ENCODE measurements around the gene ZNF35.
"Not testable (repeated sequence)": the region's sequence is repeated elsewhere in the genome, so short reads cannot be mapped to it uniquely, and the experiment has no call there.

The ZNF35 gene

GRCh38 chr3:44648564-44649229 is at the start of gene ZNF35:
ZNF35 (plus strand) TSS chr3:44648732; CDS start chr3:44651068, 2,336 bp downstream.
- peak; percentile 10 for DNase-seq

DNA sequence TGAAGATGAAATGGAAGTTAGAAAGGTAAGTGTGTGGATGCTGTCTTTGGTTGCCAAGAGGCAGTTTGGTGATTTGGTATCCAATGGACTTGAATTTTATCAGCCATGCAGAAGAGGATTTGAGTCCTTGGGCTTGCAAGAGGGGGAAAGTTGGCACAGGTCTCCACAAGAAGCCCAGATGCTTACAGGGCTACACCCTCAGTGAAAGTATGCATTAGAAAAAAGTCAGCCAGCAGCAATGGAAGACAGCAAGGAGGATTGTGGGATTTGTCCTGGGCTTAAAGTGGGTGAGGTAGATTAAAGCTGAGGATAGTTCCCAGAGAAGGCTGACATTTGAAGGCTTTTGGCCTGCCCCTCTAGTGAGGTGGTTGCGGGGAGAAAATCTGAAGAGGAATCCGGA is 46.8 kb upstream of the ZNF35 start:
- no peak for DNase-seq

DNA sequence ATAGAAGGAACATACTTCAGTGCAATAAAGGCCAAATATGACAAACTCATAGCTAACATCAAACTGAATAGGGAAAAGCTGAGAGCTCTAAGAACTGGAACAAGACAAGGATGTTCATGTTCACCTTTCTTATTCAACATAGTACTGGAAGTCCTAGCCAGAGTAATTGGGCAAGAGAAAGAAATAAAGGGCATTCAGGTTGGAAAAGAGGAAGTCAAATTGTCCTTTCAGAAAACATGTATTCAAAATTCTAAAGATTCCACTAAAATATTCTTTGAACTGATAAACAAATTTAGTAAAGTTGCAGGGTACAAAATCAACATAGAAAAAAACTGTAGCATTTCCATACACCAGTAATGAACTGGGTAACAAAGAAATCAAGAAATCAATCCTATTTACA is 35.9 kb upstream of the ZNF35 start:
- no peak for DNase-seq

DNA sequence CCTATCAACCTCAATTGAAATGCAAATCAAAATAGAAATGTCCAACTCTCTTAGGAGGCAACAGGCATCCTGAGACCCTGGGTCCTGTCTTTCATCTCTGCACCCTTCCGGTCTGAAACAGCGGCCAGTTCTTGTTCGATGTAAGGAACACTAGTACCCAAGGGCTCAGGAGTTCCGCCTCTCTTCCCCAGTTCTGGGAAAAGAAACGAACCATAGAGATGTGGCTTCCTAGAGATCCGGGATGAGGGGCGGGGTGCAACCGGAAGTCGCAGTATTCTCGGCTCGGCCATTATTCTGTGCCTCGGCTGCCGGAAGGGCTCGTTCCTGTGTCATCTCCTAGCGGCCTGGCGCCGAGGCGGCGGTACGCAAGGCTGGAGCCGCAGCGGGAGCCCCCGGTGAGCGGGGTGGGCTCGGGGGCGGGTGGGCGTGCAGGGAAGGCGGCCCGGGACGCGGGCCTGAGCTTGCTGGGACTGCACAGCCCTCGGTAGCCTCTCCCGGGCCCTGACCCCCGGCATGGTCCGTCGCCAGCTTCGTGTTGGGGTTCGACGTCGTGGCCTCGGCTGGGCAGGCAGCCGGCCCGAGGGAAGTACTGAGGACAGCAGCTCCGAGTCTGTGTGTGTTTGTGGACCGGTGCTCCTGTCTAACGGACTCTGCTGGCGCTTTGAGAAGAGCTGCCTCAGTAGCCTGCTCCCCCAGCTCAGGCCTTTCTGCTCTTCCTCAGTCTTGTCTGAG is 23.6 kb upstream of the ZNF35 start, which contains the start of gene ZNF197:
Gene ZNF197 (plus strand): TSS at position 288 of the 732 bp plus-strand sequence. CDS start 4,119 bp downstream, outside the sequence.
- DNase-seq: peak; percentile 60

DNA sequence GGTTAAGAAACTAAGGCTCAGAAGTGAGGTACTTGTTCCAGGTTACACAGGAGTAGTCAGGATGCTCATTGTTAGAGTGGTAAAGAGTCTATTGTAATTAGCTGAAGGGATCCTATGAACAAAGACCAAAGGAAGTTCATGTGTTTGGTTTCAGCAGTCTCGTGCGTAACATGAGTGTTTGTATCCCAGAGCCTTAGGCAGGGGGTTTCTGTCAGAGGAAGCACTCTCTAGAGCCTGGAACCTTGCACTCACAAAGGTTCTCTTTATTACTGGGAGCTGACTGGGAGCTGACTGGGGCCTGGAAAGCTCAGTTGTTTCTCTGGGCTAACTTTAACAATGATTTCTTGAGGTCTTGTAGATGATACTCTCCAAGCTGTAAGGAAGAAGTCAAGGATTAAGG is 19.8 kb upstream of the ZNF35 start:
- no peak for DNase-seq

DNA sequence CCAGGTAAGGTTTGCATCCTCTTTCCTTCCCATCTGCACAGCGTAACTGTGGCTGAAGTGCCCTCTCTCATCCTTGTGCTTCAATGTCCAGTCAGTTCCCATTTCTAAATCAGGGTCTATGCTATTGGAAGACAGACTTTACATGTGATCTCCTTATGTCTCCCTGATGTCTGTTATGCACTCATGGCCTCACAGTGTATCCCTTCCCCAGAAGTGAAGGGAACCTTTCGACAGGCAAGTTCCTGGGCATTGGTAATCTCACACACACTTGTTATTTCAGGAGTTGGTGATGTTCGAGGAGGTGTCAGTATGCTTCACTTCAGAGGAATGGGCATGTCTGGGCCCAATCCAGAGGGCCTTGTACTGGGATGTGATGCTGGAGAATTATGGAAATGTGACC is 16.3 kb upstream of the ZNF35 start:
- no peak for DNase-seq

DNA sequence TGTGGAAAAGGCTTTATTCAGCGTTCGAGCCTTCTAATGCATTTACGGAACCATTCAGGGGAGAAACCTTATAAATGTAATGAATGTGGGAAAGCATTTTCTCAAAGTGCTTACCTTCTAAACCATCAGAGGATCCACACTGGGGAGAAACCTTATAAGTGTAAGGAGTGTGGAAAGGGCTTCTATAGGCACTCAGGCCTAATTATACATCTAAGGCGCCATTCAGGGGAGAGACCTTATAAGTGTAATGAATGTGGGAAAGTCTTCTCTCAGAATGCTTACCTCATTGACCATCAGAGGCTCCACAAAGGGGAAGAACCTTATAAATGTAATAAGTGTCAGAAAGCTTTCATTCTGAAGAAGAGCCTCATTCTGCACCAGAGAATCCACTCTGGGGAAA is 6.2 kb upstream of the ZNF35 start:
- no peak for DNase-seq

- no peak for DNase-seq
Measured at GRCh38 chr3:44643024-44643423, 5.5 kb upstream of the ZNF35 start.

GRCh38 chr3:44647771-44648170 is 761 bp upstream of the ZNF35 start:
- no peak for DNase-seq

DNA sequence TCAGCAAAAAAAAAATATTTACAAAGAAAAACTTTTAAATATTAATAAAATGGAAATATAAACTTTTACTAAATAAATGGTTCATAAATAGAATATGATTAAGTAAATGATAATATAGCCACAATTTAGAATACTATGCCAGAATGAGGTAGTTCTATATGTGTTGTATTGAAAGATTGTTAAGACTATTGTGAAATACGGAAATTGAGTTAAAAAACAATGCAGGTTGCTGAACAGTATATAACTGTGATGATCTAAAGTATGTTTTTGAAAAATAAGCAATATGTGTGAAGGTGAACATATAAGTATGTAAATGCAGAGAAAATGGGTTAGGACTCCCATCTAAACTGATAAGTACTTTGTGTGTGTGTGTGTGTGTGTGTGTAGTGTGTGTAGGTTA is 1.2 kb downstream of the ZNF35 start:
- no peak for DNase-seq

DNA sequence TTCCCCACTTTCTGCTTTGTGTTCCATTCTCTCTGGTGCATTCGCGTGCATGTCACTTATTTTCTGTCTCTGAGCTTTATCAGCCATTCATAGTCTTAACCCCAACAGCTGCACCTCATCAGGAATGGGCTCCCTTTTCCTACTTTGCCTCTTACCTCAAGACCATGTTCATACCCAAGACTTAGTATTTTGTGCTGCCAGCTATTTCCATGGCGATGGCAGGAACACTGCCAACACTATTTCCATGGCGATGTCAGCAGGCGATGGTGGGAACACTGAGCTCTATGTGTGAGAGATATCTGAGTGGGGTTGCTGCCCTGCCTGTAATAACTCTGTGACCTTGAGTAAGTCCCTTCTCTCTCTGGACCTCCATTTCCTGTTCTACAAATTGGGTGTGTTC is 5.5 kb downstream of the ZNF35 start:
- DNase-seq: no peak

DNA sequence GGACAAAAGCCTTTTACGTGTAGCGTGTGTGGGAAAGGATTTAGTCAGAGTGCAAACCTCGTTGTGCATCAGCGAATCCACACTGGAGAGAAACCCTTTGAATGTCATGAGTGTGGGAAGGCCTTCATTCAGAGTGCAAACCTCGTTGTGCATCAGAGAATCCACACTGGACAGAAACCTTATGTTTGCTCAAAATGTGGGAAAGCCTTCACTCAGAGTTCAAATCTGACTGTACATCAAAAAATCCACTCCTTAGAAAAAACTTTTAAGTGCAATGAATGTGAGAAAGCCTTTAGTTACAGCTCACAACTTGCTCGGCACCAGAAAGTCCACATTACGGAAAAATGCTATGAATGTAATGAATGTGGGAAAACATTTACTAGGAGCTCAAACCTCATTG is 10.5 kb downstream of the ZNF35 start:
- no peak for DNase-seq

DNA sequence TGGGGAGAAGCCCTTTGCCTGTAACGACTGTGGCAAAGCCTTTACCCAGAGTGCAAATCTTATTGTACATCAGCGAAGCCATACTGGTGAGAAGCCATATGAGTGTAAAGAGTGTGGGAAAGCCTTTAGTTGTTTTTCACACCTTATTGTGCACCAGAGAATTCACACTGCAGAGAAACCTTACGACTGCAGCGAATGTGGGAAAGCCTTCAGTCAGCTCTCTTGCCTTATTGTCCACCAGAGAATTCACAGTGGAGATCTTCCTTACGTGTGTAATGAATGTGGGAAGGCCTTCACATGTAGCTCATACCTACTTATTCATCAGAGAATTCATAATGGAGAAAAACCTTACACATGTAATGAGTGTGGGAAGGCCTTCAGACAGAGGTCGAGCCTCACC is 10.9 kb downstream of the ZNF35 start:
- no peak for DNase-seq

DNA sequence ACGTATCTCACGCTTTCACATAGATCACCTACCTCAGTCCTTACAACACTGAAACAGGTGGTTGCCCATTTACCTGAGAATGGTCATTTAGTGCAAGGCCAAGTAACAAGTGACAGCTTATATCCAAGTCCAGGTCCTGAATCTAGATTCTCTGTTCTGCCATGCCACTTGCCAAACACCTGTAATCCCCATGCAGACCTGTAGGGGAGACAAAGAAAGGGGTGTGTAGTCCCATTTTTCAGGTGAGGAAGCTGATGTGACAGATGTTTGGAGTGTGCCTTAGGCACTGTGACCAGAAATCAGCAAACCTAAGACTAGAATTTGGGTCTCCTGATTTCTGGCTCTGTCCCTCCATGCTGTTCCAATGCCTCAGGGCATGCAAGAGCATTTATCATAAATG is 12.7 kb downstream of the ZNF35 start:
- no peak for DNase-seq

GRCh38 chr3:44665173-44665572 is 16.6 kb downstream of the ZNF35 start:
- DNase-seq: no peak

DNA sequence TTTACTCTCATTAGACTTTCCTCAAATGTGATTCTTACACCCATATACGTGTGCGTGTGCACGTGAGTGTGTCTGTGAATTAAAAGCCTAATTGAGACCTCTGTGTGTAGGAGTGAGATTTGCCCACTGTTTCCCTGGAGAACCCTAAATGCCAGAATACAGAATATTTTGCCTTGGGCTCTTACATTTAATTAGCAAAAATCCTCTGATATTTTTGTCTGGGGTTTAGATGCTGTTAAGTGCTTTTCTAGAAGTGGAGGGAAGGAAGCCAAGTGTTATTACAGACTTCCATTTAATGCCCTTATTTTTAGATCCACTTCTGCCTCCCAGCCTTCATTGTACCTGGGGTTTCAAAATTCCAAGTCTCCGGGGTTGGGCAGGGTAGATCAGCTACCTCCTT is 17.8 kb downstream of the ZNF35 start:
- DNase-seq: no peak

GRCh38 chr3:44669760-44670159 is 21.2 kb downstream of the ZNF35 start:
- no peak for DNase-seq

- not testable (repeated sequence) for DNase-seq
Measured at GRCh38 chr3:44673466-44673865, 24.9 kb downstream of the ZNF35 start.

DNA sequence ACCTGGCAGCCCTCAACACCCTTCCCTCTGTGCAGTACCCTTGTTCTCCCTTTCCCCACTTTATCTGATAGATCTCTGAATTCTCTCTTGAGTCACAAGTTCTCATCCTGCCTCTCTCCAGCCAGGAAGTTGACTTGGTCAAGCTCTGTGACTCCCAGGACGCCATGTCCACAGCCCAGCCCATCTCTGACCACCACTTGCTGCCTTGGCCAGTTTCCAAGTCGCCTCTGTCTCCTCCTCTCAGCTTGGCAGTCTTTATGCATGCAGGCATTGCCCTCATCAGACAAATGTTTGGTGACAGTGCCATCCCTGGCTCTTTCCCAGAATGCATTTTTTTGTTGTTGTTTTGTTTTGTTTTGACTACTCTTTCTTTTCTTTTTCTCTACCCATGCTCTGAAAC is 25.7 kb downstream of the ZNF35 start:
- DNase-seq: no peak

DNA sequence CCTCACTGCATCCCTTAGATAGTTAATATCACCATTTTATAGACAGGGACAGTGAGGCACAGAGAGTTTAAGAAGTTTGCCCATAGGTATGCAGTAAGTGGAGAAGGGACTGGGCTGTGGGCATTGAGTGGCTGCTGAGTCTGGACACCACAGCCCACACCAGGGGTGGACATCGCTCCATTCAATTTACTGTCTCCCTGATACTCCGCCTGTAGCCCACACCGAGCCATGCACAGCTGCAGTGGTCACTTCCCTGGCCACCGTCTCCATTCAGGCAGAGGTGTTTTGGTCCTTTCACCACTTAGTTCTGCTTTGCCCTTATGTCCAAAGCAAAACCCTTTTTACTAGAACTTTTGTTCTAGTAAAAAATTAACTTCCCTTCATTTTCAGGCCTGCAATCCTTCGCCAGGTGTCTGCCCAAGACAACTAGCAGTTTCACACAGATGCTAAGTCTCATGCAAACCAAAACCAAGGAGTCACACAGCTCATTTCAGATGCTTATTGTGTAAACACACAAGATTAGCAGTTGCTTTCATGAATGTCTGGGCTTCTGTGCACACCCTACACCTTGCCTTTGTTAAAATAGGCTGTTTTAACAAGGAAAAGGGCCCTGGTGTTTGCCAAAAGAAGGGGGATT is 30.1 kb downstream of the ZNF35 start:
- no peak for DNase-seq

GRCh38 chr3:44680921-44681455 is 32.5 kb downstream of the ZNF35 start:
- DNase-seq: no peak

- DNase-seq: no peak
Measured at GRCh38 chr3:44682182-44682896, 33.8 kb downstream of the ZNF35 start.

- no peak for DNase-seq
Measured at GRCh38 chr3:44685128-44685800, 36.7 kb downstream of the ZNF35 start.

Measured in NCI-H2107 (cell line).